Body of pancreas (tissue), 4 donors: ENCODE measurements around the gene TBRG1. TPM values are rescaled to one million over a fixed set of nuclear protein-coding genes. Genes with fewer than 3 reads are reported as not detected.

Source experiments
- ATAC-seq: fragments of 150-250 bp; one replicate; pipeline ENCODE4 v1.9.1; 2016
- DNase-seq, 4 donors: peaks; one replicate each; pipeline ENCODE4 v3.0.0-alpha.2; 2019
- H3K27ac ChIP-seq, 4 donors: fragments of 200-600 bp; sonication (generic); 1 replicate in 3 of 4; 2 replicates in 1 of 4; pipeline versions ENCODE4 v1.5.1 to v1.6.1; 2016 to 2019; ENCODE audit warnings: mild to moderate bottlenecking in 1 of 4, mixed read lengths in 1 of 4, moderate library complexity in 1 of 4
- H3K27me3 ChIP-seq, 2 donors: fragments of 200-600 bp; sonication (generic); one replicate each; pipeline ENCODE4 v1.6.0; 2016; ENCODE audit warnings: mild to moderate bottlenecking in 1 of 2
- H3K36me3 ChIP-seq, 2 donors: fragments of 200-600 bp; sonication (generic); replicated peaks in 1 of 2; 2 replicates each; pipeline ENCODE4 v1.5.1; 2016; ENCODE audit warnings: low read depth in 2 of 2; ENCODE audit not compliant: insufficient read depth in 1 of 2
- H3K4me1 ChIP-seq: fragments of 200-600 bp; sonication (generic); one replicate; pipeline ENCODE4 v1.6.0; 2016
- H3K4me3 ChIP-seq, 2 donors: fragments of 200-600 bp; sonication (generic); 1 replicate in 1 of 2; 2 replicates in 1 of 2; pipeline ENCODE4 v1.5.1; 2016 to 2019
- H3K9me3 ChIP-seq, 3 donors: fragments of 200-600 bp; sonication (generic); 1 replicate in 2 of 3; 2 replicates in 1 of 3; pipeline ENCODE4 v1.5.1; 2016
- POLR2A ChIP-seq, 3 donors: fragments of 450-650 bp; IDR thresholded peaks; one replicate each; pipeline ENCODE4 v1.6.1; 2016; ENCODE audit warnings: antibody characterized with exemption in 3 of 3, mild to moderate bottlenecking in 2 of 3
- WGBS, 2 donors: methylation state at CpG; one replicate each; pipeline ENCODE4 v1.1.5; 2017; 5-methylcytosine and 5-hydroxymethylcytosine counted together
- intact Hi-C: fragments of 100-400 bp; cut with DNase I; formaldehyde crosslinking; loops from one replicate; pipeline ENCODE4 v1.15.1; 2023
- total RNA-seq, 2 donors: library from RNA; depleted of rRNA; stranded (reverse); fragments of >200 nt; gene quantifications; one replicate each; pipeline ENCODE4 v1.1.0, GENCODE V29; 2016
- TF ChIP-seq, protein P1 (sequence below), 7 experiments: fragments of 450-650 bp in 4 of 7; fragments of 200-600 bp in 3 of 7; sonication (generic) in 3 of 7; IDR thresholded peaks; one replicate each; pipeline ENCODE4 v1.5.1; 2016 to 2019; ENCODE audit warnings: antibody characterized with exemption in 7 of 7

The TBRG1 gene
- total RNA-seq, 2 donors from 2014 or later, result 18.9 to 23.4 TPM

DNA sequence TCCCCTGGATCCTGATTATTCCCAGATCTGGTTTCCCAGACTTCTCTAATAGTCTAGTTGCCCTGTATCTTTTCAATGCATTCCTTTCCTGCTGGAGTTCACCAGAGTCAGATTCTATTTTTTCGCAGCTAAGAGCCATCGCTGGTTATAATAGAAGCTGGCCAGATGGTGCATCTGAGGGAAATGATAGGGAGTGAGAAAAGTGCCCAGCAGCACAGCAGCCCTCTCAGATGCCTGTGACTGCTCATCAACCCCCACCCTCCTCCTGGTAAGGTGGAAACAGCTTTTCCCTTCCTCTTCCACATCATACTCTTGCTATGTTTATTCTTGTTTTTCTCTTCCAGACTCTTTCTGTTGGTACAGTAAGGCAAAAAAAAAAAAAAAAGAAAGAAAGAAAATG, 40.1 kb upstream of the TBRG1 start:
- TF ChIP-seq, protein P1, sequence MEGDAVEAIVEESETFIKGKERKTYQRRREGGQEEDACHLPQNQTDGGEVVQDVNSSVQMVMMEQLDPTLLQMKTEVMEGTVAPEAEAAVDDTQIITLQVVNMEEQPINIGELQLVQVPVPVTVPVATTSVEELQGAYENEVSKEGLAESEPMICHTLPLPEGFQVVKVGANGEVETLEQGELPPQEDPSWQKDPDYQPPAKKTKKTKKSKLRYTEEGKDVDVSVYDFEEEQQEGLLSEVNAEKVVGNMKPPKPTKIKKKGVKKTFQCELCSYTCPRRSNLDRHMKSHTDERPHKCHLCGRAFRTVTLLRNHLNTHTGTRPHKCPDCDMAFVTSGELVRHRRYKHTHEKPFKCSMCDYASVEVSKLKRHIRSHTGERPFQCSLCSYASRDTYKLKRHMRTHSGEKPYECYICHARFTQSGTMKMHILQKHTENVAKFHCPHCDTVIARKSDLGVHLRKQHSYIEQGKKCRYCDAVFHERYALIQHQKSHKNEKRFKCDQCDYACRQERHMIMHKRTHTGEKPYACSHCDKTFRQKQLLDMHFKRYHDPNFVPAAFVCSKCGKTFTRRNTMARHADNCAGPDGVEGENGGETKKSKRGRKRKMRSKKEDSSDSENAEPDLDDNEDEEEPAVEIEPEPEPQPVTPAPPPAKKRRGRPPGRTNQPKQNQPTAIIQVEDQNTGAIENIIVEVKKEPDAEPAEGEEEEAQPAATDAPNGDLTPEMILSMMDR (IDR thresholded peaks at IDR 0.05), result no peak
- no peak for TF ChIP-seq POLR2A (IDR thresholded peaks at IDR 0.05)
- Histone ChIP-seq H3K27me3 (peaks cover 0 to 3% of the 10 kb centered on the region in 2 donors), H3K4me3 (no peak overlapping the region), H3K27ac (no peak overlapping the region), H3K36me3 (no peaks in the 10 kb centered on the region), H3K4me1 (no peaks in the 10 kb centered on the region), H3K9me3 (no peaks in the 10 kb centered on the region)
- WGBS, 2 donors, result 83 to 93% methylated on average over 2 of the region's 2 CpGs
- intact Hi-C loops, result loop anchor here (10.0 kb wide), 2 partner anchors 168 to 508 kb away; no protein-coding TSS in a partner anchor
- ATAC-seq (no peak), DNase-seq (no peak)

DNA sequence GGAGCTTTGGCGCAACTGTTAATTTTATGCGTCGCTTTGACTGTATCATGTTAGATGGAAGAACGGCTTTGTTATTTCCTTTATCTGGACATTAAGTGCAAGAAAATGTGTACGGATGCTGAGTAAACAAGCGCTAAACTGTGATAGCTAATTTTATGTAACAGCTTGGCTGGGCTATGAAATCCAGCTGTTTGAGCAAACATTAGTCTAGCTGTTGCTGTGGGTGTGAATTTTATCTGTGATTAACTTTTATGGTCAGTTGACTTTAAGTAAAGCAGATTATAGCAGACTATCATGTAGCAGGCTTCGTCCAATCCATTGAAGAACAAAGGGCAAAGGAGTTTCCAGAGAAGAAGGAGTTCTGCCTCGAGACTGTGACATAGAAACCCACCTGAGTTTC, 38.9 kb upstream of the TBRG1 start:
- TF ChIP-seq, protein P1 (IDR thresholded peaks at IDR 0.05), result no peak
- TF ChIP-seq POLR2A (IDR thresholded peaks at IDR 0.05), result no peak
- Histone ChIP-seq H3K4me1 (no peaks in the 10 kb centered on the region), H3K36me3 (no peaks in the 10 kb centered on the region), H3K4me3 (no peak overlapping the region), H3K27ac (no peak overlapping the region), H3K27me3 (peaks cover 0 to 5% of the 10 kb centered on the region in 2 donors), H3K9me3 (no peaks in the 10 kb centered on the region)
- intact Hi-C loops, result loop anchor here (10.0 kb wide), 2 partner anchors 169 to 509 kb away; no protein-coding TSS in a partner anchor
- no peak for DNase-seq
- 43 to 47% methylated on average over 8 of the region's 8 CpGs for WGBS, 2 donors
- no peak for ATAC-seq

DNA sequence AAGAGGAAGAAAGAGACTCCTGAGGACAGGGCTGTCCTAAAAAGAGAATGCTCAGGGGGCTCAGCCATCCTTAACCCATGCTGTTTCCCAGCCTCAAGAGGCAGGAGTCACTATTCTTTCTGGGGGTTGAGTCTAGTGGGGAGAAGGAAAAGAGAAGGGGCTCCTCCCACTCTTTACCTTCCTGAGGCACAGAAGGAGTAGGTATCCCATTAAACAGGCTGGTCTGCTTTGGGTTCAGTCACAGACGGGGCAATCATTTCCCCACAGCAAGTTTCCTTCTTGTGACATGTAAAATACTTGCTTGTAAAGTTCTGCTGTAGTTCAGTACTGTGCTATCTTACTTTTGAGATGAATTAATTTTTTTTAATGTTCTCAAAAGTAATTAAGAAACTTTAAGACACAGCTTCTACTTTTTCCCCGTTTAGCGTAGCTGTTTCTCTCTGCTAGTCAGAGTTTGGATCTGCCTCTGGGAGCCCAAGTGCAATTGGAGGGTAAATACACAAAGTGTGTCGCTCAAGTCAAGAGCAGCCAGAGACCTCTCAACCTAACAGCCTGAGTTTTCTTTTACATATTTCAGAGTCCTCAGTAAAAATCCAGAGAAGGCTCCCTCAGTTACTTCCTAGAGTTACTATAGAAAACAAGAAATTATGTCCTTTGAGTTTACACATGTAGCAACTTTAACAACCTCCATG, 37.8 kb upstream of the TBRG1 start:
- TF ChIP-seq, protein P1 (IDR thresholded peaks at IDR 0.05), result no peak
- Histone ChIP-seq H3K9me3 (no peaks in the 10 kb centered on the region), H3K4me3 (no peak overlapping the region), H3K27me3 (peaks cover 0 to 8% of the 10 kb centered on the region in 2 donors), H3K4me1 (no peaks in the 10 kb centered on the region), H3K36me3 (no peaks in the 10 kb centered on the region), H3K27ac (no peak overlapping the region)
- intact Hi-C loops, result loop anchor here (10.0 kb wide), 2 partner anchors 170 to 510 kb away; no protein-coding TSS in a partner anchor
- ATAC-seq (no peak), DNase-seq (no peak)
- 47 to 54% methylated on average over 4 of the region's 4 CpGs for WGBS, 2 donors

DNA sequence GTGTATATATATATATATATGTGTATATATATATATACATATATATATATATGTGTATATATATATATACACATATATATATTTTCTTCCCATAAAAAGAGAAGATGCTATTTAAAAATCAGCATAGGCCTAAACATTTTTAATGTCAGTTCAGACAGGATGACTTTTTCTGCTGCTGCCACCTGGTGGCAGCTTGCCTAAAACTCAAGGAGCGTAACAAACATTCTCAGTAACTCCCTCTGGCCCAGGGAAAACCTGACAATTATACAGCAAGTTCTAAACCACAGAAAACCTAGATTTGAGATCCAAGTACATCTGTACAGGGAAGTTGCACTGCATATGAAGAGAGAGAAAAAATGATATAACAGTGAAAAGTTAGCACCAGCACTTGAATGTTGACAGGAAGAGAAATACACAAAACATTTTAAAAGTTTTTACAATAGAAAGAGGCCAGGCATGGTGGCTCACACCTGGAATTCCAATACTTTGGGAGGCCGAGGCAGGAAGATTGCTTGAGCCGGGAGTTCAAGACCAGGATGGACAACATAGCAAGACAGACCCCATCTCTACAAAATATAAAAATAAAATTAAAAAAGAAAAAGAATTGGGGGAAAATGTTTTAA, 36.3 kb upstream of the TBRG1 start:
- H3K27me3 ChIP-seq, result peaks cover 0 to 11% of the 10 kb centered on the region in 2 donors
- WGBS, 2 donors, result 6 to 21% methylated on average over 3 of the region's 3 CpGs
- intact Hi-C loops, result loop anchor here (10.0 kb wide), 2 partner anchors 172 to 512 kb away; no protein-coding TSS in a partner anchor
- ATAC-seq (no peak), DNase-seq (peak; percentile 52 to 66 (median 60))
- no peak overlapping the region for H3K4me3 ChIP-seq
- no peaks in the 10 kb centered on the region for H3K36me3 ChIP-seq
- TF ChIP-seq, protein P1 (IDR thresholded peaks at IDR 0.05), result peak; percentile 30 to 67 (median 51)
- TF ChIP-seq POLR2A (IDR thresholded peaks at IDR 0.05), result no peak
- H3K9me3 ChIP-seq, result no peaks in the 10 kb centered on the region
- H3K4me1 ChIP-seq, result no peaks in the 10 kb centered on the region
- H3K27ac ChIP-seq, result no peak overlapping the region
